ENCODE results near the gene HABP2.

HABP2 gene

DNA sequence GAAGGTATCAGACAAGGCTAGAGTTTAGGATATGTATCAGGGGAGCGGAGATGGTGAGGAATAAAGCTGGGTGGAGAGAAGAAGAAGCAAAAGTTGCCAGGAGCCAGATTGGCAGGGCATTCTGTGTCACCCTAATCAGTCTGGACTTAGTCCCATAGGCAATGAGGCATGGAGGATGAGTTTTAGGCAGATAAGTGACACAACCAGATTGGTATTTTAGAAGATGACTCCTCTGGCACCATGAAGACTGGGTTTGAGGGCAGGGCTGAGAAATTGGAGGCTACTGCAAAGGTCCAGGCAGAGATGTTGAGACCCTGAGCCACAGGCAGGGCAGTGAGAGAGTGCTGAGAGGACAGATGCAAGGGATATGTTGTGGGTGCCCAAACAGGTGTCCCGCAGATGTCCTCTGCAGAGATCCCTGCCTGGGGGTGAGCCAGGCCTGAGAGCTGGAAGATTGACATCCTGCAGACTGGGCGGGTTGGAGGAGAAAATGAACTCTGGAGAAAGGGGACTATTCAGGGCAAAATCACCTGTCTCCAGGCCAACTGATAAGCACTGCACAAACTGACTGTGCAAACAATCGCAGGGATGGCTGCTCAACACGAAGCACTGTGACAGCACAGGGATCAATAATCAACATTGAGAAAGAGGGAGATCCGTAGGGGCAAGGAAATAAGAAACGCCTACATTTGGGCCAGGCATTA lies 11.9 kb upstream of the HABP2 start:
- no peak for TF ChIP-seq CTCF (IDR thresholded peaks at IDR 0.05; ENCODE audit: control insufficient read depth, insufficient read depth, low read depth, low read length, missing control alignments)
- H3K4me3 ChIP-seq (ENCODE audit: control insufficient read depth, low read depth, low read length) = no peak overlapping the region
- no peak for DNase-seq (ENCODE audit: low read depth)

GRCh38 chr10:113541549-113541927 lies 11.3 kb upstream of the HABP2 start:
- no peak for DNase-seq (ENCODE audit: low read depth)
- no peak overlapping the region for H3K4me3 ChIP-seq (ENCODE audit: control insufficient read depth, low read depth, low read length)
- TF ChIP-seq CTCF (IDR thresholded peaks at IDR 0.05; ENCODE audit: control insufficient read depth, insufficient read depth, low read depth, low read length, missing control alignments) = no peak

- H3K4me3 ChIP-seq (ENCODE audit: control insufficient read depth, low read depth, low read length) = no peak overlapping the region
- no peak for TF ChIP-seq CTCF (IDR thresholded peaks at IDR 0.05; ENCODE audit: control insufficient read depth, insufficient read depth, low read depth, low read length, missing control alignments)
Measured at GRCh38 chr10:113543107-113543955, 9.5 kb upstream of the HABP2 start.

DNA sequence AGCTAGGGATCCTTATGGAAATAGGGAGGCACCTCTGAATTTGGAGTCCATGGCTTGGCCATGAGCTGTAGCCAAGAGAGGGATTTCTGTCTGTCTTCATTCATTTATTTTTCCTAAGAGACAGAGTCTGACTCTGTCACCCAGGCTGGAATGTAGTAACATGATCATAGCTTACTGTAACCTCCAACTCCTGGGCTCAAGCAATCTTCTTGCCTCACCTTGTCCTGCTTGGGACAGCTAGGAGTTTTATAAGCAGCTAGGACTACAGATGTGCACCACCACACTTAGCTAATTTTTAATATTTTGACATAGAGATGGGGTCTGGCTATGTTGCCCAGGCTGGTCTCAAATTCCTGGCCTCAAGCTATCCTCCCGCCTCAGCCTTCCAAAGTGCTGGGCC lies 8.5 kb upstream of the HABP2 start:
- DNase-seq (ENCODE audit: low read depth) = no peak
- TF ChIP-seq CTCF (IDR thresholded peaks at IDR 0.05; ENCODE audit: control insufficient read depth, insufficient read depth, low read depth, low read length, missing control alignments) = no peak
- no peak overlapping the region for H3K4me3 ChIP-seq (ENCODE audit: control insufficient read depth, low read depth, low read length)

More at GRCh38 chr10:113543107-113543955, 9.5 kb upstream of the HABP2 start:
- no peak for DNase-seq (ENCODE audit: low read depth)

GRCh38 chr10:113547426-113547825 lies 5.4 kb upstream of the HABP2 start:
- TF ChIP-seq CTCF (IDR thresholded peaks at IDR 0.05; ENCODE audit: control insufficient read depth, insufficient read depth, low read depth, low read length, missing control alignments) = no peak
- no peak overlapping the region for H3K4me3 ChIP-seq (ENCODE audit: control insufficient read depth, low read depth, low read length)
- DNase-seq (ENCODE audit: low read depth) = no peak

DNA sequence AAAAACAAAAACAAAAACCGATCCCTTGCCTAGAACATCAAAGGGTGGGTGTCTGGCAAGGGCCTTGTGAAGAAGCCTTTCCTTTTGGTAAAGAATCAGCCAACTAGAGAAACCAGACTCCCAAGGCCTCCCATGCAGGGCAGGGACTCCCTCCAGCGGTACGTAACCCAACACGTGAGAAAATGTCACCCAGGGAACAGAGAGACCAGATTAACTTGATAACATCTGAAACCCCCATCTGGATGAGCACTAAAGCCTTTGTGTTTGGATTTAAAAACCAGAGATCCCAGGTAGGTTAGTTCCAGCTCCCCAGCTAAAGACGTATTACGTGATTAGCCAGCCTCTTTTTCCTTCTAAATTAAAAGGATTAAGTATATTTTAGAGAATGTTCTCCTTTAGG lies 3.0 kb upstream of the HABP2 start:
- DNase-seq (ENCODE audit: low read depth) = no peak
- no peak overlapping the region for H3K4me3 ChIP-seq (ENCODE audit: control insufficient read depth, low read depth, low read length)
- TF ChIP-seq CTCF (IDR thresholded peaks at IDR 0.05; ENCODE audit: control insufficient read depth, insufficient read depth, low read depth, low read length, missing control alignments) = no peak
